ENCODE measurements around the gene FGF23. TPM values are rescaled to one million over a fixed set of nuclear protein-coding genes. Genes with fewer than 3 reads are reported as not detected.

FGF23 gene
- total RNA-seq, 2 donors from 2014 or later, result not detected

DNA sequence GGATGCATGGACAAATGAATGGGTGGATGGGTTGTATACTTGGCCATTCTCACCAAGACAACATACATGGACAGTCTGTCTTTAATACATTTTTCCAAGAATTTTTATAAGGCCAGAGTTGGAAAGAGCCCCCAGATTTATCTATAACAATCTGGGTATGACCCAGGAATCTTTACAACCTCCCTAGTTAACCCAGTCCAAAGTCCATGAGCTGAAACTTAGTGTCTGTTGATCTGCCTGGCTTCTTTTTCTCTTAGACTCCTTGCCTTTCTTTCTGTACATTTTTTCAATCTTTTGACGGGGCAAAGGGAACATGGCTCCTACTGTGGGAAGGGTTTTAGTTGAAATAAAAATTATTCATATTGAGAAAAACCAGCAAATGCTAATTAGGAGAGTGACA is 740 bp downstream of the FGF23 start:
- H3K36me3 ChIP-seq (replicated peaks in 1 of 2; ENCODE audit: insufficient read depth in 1 of 2, low read depth in 2 of 2), result no peaks in the 10 kb centered on the region
- DNase-seq (no peak), ATAC-seq (no peak)
- H3K27ac ChIP-seq, result no peak overlapping the region
- 60 to 73% methylated on average over 1 of the region's 1 CpG for WGBS, 2 donors
- H3K4me1 ChIP-seq, result no peaks in the 10 kb centered on the region
- intact Hi-C loops (cut with DNase I), result no loop called here
- no peak overlapping the region for H3K4me3 ChIP-seq
- no peak for TF ChIP-seq POLR2A (IDR thresholded peaks at IDR 0.05)
- TF ChIP-seq, protein P1, sequence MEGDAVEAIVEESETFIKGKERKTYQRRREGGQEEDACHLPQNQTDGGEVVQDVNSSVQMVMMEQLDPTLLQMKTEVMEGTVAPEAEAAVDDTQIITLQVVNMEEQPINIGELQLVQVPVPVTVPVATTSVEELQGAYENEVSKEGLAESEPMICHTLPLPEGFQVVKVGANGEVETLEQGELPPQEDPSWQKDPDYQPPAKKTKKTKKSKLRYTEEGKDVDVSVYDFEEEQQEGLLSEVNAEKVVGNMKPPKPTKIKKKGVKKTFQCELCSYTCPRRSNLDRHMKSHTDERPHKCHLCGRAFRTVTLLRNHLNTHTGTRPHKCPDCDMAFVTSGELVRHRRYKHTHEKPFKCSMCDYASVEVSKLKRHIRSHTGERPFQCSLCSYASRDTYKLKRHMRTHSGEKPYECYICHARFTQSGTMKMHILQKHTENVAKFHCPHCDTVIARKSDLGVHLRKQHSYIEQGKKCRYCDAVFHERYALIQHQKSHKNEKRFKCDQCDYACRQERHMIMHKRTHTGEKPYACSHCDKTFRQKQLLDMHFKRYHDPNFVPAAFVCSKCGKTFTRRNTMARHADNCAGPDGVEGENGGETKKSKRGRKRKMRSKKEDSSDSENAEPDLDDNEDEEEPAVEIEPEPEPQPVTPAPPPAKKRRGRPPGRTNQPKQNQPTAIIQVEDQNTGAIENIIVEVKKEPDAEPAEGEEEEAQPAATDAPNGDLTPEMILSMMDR (IDR thresholded peaks at IDR 0.05), result no peak
- no peaks in the 10 kb centered on the region for H3K27me3 ChIP-seq
- H3K9me3 ChIP-seq, result no peaks in the 10 kb centered on the region

DNA sequence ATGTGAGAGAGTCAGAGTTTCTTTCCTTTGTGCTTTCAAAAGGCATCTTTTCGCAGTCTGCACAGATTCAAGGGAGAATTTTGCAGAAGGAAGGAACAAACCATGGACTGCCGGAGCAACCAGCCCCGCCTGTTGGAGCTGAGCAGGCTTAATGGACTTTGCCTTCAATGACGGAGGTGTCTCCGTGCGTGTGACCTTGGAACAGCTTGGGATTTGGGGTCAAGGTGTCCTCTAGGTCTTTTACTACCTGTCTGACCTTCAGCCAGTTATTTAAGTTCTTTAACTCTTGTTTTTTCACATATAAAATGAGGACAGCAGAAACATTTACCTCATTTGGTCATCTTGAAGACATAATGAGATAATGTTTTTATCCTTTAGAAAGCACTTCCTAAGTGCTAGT is 4.1 kb downstream of the FGF23 start:
- DNase-seq, result no peak
- Histone ChIP-seq H3K4me1 (no peaks in the 10 kb centered on the region), H3K27me3 (no peaks in the 10 kb centered on the region), H3K9me3 (no peaks in the 10 kb centered on the region), H3K4me3 (no peak overlapping the region), H3K36me3 (replicated peaks in 1 of 2; ENCODE audit: insufficient read depth in 1 of 2, low read depth in 2 of 2) (no peaks in the 10 kb centered on the region), H3K27ac (no peak overlapping the region)
- ATAC-seq, result no peak
- TF ChIP-seq, protein P1 (IDR thresholded peaks at IDR 0.05), result no peak
- 30 to 53% methylated on average over 6 of the region's 6 CpGs for WGBS, 2 donors
- intact Hi-C loops (cut with DNase I), result no loop called here

DNA sequence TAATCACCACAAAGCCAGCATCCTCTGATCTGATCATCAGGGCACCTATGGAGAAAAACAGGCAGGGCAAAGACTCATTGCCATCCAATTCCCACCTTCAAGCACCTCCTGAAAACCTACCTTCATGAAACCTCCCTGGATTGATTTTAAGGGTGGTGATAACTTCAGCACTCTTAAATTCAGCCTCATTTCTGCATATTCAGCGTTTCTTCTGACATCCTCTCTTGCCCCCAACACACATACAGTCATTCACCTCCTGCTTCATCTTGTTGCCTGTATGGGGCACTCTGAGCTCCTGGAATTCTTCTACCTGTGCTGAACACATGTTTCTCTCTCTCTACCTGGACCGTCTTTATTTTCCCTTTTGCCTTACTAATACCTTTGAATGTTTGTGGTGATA is 6.9 kb downstream of the FGF23 start:
- no peak overlapping the region for H3K27ac ChIP-seq
- TF ChIP-seq, protein P1 (IDR thresholded peaks at IDR 0.05), result no peak
- no peak for TF ChIP-seq POLR2A (IDR thresholded peaks at IDR 0.05)
- intact Hi-C loops (cut with DNase I), result no loop called here
- H3K9me3 ChIP-seq, result no peaks in the 10 kb centered on the region
- H3K4me1 ChIP-seq, result no peaks in the 10 kb centered on the region
- no peaks in the 10 kb centered on the region for H3K36me3 ChIP-seq (replicated peaks in 1 of 2; ENCODE audit: insufficient read depth in 1 of 2, low read depth in 2 of 2)
- 70 to 89% methylated on average over 2 of the region's 2 CpGs for WGBS, 2 donors
- ATAC-seq, result no peak
- H3K27me3 ChIP-seq, result no peaks in the 10 kb centered on the region
- H3K4me3 ChIP-seq, result no peak overlapping the region
- no peak for DNase-seq

DNA sequence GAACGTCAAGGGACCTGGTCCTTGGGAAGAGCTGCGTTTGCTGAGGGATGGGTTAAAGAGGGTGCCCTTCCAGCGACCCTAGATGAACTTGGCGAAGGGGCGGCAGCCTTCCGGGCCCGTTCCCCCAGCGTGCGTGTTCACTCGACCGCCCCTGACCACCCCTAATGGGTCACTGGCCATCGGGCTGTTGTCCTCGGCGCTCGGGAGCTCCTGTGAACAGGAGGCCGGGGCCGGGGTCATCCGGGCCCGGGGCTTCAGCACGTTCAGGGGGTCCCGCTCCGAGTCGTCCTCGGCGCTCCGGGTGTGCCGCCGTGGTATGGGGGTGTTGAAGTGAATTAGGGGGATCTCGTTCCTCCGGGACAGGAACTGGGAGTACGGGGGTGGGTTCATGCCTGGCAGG is 9.2 kb downstream of the FGF23 start:
- Histone ChIP-seq H3K4me1 (no peaks in the 10 kb centered on the region), H3K27ac (no peak overlapping the region), H3K9me3 (no peaks in the 10 kb centered on the region), H3K27me3 (no peaks in the 10 kb centered on the region), H3K36me3 (replicated peaks in 1 of 2; ENCODE audit: insufficient read depth in 1 of 2, low read depth in 2 of 2) (no peaks in the 10 kb centered on the region), H3K4me3 (no peak overlapping the region)
- 87 to 93% methylated on average over 24 to 31 of the region's 31 CpGs for WGBS, 2 donors
- no peak for ATAC-seq
- TF ChIP-seq POLR2A (IDR thresholded peaks at IDR 0.05), result no peak
- TF ChIP-seq, protein P1 (IDR thresholded peaks at IDR 0.05), result no peak
- no peak for DNase-seq
- intact Hi-C loops (cut with DNase I), result no loop called here

DNA sequence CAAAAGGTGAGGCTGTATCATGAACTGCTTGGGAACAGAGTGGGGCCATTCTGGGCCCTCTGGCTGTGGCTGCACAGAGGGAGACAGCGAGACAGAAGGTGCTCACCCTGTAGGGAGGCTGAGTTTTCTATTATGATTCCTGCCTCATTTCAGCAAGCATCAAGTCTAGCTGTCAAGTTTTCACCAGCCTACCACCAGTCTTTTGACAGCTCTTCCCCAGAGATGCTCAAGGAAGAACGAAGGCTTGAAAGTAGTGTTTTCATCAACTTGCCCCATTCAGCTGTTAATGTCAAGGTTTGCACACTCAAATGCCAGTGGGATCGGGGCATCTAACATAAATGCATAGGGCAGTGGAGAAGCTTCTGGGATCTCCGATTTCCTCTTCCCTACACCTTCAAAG is 10.0 kb downstream of the FGF23 start:
- Histone ChIP-seq H3K4me1 (no peaks in the 10 kb centered on the region), H3K36me3 (replicated peaks in 1 of 2; ENCODE audit: insufficient read depth in 1 of 2, low read depth in 2 of 2) (no peaks in the 10 kb centered on the region), H3K27me3 (no peaks in the 10 kb centered on the region), H3K9me3 (no peaks in the 10 kb centered on the region), H3K27ac (no peak overlapping the region), H3K4me3 (no peak overlapping the region)
- ATAC-seq (no peak), DNase-seq (no peak)
- WGBS, 2 donors, result 84 to 87% methylated on average over 4 of the region's 4 CpGs
- intact Hi-C loops (cut with DNase I), result no loop called here
- TF ChIP-seq POLR2A (IDR thresholded peaks at IDR 0.05), result no peak
- TF ChIP-seq, protein P1 (IDR thresholded peaks at IDR 0.05), result no peak

Data from body of pancreas (tissue), 4 donors.